GM18868 (cell line): ENCODE data around the gene GOLGA6A.

ENCODE experiments used
- ATAC-seq: cut with Tn5 transposase; IDR thresholded peaks from one replicate; pipeline ENCODE4 v1.9.1; 2021; ENCODE audit warnings: mild to moderate bottlenecking, moderate library complexity; ENCODE audit not compliant: unreplicated experiment

The GOLGA6A gene

DNA sequence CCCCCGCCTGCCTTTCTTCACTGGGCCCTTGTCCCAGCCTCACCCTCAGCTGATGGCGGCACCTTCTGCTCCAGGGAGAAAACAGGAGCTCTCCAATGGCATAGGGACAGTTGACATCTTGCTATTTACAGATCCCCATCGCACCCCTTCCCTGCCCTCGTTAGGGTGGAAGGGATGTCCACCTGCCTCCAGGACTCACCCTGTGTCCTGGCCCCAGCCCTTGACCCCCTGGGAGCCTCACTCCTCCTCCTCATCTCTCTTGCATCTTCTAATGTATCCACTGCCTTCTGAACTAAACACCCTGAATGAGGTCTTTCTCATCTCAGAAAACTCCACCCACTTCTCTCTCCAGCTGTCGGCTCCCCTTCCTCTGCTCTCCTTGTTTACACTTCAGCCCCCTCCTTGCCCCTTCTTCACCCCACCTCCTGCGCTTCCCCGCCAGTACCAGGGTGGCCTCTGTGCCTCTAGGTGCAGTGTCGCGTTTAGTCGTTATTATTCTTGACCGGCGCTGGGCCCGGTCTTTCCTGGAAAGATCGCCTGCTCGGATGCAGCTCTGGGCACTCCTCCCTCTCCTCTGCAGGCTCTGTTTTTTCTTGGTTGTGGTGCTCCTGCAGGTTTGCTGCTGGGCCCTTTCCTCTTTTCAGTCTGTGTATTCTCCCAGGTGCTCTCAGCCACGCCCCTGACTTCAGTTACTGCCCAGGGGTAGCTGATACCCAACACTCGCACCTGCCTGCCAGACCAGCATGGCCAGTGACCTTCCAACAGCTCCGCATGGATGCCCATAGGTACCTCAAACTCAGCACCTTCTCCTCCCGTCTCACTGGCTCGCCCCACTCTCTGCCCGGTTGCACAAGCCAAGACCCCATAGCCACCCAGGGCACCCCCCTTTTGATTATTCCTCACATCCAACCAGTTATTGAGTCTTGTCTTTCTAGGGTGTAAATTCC, 44.9 kb downstream of the GOLGA6A start:
- no peak for ATAC-seq

- no peak for ATAC-seq
Measured at GRCh38 chr15:74036271-74037170, 45.8 kb downstream of the GOLGA6A start.

GRCh38 chr15:74035121-74036017, 47.0 kb downstream of the GOLGA6A start:
- no peak for ATAC-seq

- ATAC-seq: no peak
Measured at GRCh38 chr15:74034206-74034755, 48.1 kb downstream of the GOLGA6A start.

DNA sequence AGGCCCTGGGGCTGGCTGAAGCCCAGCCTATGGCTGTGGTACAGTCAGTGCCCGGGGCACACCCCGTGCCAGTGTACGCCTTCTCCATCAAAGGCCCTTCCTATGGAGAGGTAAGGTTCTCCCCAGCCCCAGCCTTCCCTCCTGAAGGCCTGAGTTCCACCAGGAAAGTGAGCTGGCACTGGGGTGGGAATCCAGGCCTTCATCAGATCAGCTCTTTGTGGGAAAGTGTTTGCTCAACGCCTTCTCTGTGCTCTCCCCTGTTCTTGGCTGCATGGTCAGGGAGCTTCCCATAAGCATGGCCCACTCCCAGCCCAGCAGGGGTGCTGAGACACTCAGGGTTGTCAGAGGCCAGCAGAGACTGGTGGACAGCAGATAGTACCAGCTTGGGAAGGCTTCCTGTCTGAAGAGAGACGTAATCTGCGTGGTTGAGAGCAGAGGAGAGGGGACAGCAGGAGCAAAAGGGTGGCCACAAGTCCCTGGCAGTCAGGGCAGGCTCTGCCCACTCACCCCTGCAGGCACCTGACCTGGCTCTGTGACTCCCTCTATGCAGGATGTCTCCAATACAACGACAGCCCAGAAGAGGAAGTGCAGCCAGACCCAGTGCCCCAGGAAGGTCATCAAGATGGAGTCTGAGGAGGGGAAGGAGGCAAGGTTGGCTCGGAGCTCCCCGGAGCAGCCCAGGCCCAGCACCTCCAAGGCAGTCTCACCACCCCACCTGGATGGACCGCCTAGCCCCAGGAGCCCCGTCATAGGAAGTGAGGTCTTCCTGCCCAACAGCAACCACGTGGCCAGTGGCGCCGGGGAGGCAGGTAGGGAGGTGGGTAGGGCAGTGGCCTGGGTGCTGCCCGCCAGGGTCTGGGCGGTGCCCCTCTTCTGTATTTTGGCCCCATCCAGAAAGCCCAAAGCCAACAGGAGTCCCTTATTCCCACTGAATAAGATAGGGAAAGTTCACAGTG, 49.5 kb downstream of the GOLGA6A start:
- no peak for ATAC-seq

DNA sequence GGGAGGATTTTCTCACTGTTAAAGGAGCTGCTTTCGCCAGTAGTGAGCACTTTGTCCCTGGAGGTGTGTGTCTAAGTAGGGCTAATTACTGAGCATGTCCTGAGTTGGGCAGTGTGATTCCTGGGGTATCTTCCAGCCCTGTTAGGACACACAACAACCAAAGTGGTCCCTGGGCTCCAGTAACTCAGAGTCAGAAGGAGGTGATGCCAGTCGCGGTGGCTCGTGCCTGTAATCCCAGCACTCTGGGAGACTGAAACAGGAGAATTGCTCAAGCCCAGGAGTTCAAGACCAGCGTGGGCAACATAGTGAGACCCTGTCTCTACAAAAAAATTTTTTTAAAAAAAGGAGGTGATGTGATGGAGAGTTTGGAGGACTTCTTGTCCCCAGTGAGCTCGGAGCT, 50.3 kb downstream of the GOLGA6A start:
- no peak for ATAC-seq

DNA sequence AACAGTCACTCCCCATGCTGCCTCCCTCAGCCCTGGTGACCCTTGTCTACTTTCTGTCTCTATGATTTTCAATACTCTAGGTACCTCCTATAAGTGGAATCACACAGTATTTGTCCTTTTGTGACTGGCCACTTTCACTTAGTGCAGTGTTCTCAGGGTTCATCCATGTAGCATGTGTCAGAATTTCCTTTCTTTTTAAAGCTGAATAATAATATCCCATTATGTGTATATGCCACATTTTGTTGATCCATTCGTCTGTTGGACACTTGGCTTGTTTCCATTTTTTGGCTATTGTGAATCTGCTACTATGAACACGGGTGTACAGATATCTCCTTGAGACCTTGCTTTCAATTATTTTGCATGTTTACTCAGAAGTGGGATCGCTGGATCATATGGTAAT, 53.7 kb downstream of the GOLGA6A start:
- ATAC-seq: no peak

DNA sequence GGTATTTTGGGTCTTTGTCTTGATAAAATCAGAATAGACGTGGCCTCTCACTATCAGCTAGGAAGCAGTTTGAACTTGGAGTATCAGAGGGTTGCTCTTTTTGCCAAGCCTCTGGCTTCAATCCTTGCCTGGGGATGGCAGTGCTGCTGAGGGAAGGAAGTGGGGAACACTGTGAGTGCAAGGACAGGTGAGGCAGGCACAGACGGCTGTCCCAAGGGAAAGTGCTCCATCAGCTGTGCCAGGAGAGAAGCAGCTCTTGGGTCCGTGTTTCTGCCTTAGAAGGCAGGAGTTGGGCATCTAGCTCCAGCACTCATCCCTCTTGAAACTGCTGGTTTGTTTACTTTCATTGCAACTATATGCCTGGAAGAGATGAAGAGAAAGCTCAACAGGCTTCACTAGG, 54.7 kb downstream of the GOLGA6A start:
- no peak for ATAC-seq

- ATAC-seq: no peak
Measured at GRCh38 chr15:74025436-74025835, 56.9 kb downstream of the GOLGA6A start.

DNA sequence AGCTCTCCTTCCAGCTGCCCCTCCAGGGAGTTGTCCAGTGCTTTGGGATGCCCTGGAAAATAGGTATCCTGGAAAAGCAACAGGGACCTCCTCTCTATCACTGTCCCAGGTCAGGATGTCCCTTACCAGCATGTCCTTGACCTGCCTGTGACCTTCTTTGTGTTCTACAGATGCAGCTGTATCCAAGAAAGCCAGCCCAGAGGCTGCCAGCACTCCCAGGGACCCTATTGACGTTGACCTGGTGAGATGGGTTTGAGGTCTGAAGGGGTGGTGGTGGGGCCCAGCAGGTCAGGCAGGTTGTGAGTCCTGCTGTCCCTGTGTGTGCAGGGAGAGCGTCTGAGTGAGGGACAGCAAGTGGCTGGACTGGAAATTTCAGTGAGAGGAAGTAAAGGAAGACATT, 57.7 kb downstream of the GOLGA6A start:
- no peak for ATAC-seq

- no peak for ATAC-seq
Measured at GRCh38 chr15:74022706-74023470, 59.5 kb downstream of the GOLGA6A start.
